SH-SY5Y (cell line): Measurements from ENCODE around the gene C16orf87.

ENCODE experiments used
- GATA2 ChIP-seq: IDR thresholded peaks from 2 replicates; pipeline ENCODE4 v1.6.1; 2011; ENCODE audit warnings: mild to moderate bottlenecking, low read depth, low read length
- GATA3 ChIP-seq: IDR thresholded peaks from 2 replicates; pipeline ENCODE4 v1.6.1; 2011; ENCODE audit warnings: low read depth, mild to moderate bottlenecking, low read length, moderate library complexity

- no peak for TF ChIP-seq GATA2
- TF ChIP-seq GATA3, result no peak
Measured at GRCh38 chr16:46782320-46782719, 48.7 kb downstream of the C16orf87 start.
